Astrocyte of the spinal cord (primary cell): Measurements from ENCODE around the gene EFNB1.

Experiments
- DNase-seq: peaks from one replicate; pipeline ENCODE4 v3.0.0; 2011; ENCODE audit warnings: low read depth, low spot score
- H3K4me3 ChIP-seq: 2 replicates; pipeline ENCODE4 v1.5.1; 2011; ENCODE audit warnings: low read depth, mild to moderate bottlenecking, low read length, moderate library complexity
- CTCF ChIP-seq: IDR thresholded peaks from 2 replicates; pipeline ENCODE4 v1.5.1; 2012; ENCODE audit warnings: low read depth, mild to moderate bottlenecking, low read length, inconsistent platforms
- in situ Hi-C: cut with HindIII; loops from 2 replicates; pipeline ENCODE4 v1.10.0; 2017; ENCODE audit warnings: low sequenced_read_pairs

Gene EFNB1

DNA sequence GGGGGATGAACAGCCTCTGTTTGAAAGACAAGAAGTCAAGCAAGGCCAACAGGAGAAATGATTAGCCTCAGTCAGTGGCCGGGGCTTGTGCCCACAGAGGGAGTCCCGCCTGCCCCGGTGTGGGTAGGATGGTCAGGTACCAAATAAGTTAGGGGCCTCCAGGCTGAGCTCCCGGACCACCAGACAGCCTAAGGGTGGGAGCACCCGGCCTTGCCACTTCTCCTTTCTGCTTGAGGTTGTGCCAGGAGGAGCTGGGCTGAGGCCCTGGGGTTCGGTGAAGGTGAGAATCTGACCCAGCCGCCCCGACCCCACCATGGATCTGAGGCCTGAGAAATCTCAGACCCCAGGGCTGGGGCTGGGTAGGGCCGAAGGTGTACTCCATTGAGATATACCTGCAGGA is 48.8 kb downstream of the EFNB1 start:
- DNase-seq, result no peak
- H3K4me3 ChIP-seq, result no peak overlapping the region
- in situ Hi-C loops, result no loop called here
- no peak for TF ChIP-seq CTCF

GRCh38 chrX:68878977-68879645 is 50.3 kb downstream of the EFNB1 start:
- no peak for DNase-seq
- in situ Hi-C loops, result no loop called here
- no peak for TF ChIP-seq CTCF
- H3K4me3 ChIP-seq, result no peak overlapping the region

DNA sequence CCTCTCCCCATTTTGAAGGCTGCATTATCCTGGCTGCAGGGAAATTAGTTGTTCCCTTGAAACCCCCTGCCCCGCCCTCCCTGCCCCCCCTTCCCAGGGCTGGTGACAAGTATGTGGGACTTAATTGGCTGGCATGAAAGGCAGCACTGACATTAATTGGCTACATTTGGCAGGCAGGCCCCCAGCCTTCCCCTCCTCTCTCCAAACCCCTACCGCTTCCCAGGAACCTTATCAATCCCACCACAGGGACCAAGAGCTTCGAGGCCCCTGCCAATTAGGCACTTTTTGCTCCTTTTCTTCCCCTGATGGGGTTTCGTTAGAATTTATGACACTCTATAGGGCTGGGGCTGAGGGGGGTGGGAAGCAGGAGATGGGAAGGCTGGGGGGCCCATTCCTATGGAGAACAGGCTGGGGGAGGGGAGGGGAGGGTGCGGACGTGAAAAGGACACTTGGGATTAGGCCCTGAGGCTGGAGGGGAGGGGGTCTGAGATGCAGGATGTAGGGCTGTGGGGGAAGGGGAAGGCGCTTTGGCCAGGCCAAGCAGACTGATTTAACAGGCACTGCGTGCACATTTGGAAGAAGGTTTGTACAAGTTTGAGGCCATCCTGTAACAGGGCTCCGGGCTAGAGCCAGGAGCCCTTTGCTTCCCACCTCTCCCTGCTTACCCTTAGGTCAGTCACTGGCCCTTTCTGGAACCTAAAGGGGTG is 52.2 kb downstream of the EFNB1 start:
- in situ Hi-C loops, result no loop called here
- no peak for DNase-seq
- H3K4me3 ChIP-seq, result no peak overlapping the region
- no peak for TF ChIP-seq CTCF

- no peak for DNase-seq
- H3K4me3 ChIP-seq, result no peak overlapping the region
- no peak for TF ChIP-seq CTCF
- in situ Hi-C loops, result no loop called here
These were observed 53.1 kb downstream of the EFNB1 start for GRCh38 chrX:68881911-68882310.

- DNase-seq, result no peak
- in situ Hi-C loops, result no loop called here
- no peak overlapping the region for H3K4me3 ChIP-seq
- TF ChIP-seq CTCF, result no peak
These were observed 55.0 kb downstream of the EFNB1 start for GRCh38 chrX:68883800-68884199.

- no peak for TF ChIP-seq CTCF
- in situ Hi-C loops, result no loop called here
- DNase-seq, result no peak
- H3K4me3 ChIP-seq, result no peak overlapping the region
These were observed 60.4 kb downstream of the EFNB1 start for GRCh38 chrX:68889249-68889648.
